ENCODE measurements around the gene TOPBP1.
"Not testable (repeated sequence)": the region's sequence is repeated elsewhere in the genome, so short reads cannot be mapped to it uniquely, and the experiment has no call there.

Gene TOPBP1

GRCh38 chr3:133673746-133674145 is 12.0 kb upstream of the TOPBP1 start:
- no peak for DNase-seq

DNA sequence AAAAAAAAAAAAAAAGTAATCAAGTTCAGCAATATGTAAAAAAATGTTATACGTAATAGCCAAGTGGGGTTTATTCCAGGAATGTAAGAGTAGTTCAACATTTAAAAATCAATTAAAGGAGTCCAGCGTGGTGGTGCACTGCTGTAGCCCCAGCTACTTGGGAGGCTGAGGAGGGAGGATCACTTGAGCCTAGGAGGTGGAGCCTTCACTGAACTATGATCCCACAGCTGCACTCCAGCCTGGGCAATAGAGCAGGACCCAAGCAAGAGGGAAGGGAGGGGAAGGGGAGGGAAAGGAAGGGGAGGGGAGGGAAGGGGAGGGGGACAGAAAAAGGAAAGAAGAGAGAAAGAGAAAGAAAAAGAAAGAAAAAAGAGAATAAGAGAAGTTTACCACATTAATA is 10.7 kb upstream of the TOPBP1 start:
- no peak for DNase-seq

GRCh38 chr3:133670525-133670995 is 8.8 kb upstream of the TOPBP1 start:
- DNase-seq, result no peak

DNA sequence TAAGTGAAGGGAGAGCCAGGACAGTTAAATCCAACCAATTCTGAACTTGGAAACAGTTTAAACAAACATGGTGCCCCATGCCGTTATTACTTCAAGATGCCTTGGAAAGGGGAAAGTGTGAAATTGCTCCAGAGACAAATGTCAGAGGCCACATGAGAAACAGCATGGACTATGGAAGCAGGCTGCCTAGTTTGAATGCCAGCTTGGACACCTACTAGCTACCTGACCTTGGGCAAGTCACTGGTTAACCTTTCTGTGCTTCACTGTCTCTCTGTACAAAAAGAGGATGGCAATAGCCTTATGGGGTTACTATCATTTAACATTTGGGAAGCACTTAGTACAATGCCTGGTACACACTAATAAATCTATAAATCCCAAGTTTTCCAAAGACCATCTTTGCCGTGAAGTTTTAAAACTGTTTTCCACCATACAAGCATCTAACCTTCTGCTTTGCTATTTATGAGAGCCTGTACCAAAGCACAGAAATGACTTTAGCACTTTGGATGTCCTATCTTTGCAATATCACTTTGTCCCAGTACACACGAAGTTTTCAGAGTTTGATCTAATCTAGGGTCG is 8.3 kb upstream of the TOPBP1 start:
- DNase-seq, result no peak

- DNase-seq, result no peak
Measured at GRCh38 chr3:133667118-133667517, 5.4 kb upstream of the TOPBP1 start.

DNA sequence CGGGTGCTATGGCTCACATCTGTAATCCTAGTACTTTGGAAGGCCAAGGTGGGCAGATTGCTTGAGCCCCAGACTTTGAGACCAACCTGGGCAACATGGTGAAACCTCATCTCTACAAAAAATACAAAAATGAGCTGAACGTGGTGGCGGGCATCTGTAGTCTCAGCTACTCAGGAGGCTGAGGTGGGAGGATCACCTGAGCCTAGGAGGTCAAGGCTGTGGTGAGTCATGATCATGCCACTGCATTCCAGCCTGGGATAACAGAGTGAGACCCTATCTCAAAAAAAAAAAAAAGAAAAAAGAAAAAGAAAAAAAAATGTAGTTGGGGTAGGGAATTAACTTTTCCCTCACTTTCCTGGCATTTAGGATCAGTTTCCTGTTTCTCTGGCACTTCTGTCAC is 3.4 kb upstream of the TOPBP1 start:
- not testable (repeated sequence) for DNase-seq

GRCh38 chr3:133663569-133664313 is 2.0 kb upstream of the TOPBP1 start:
- DNase-seq, result peak; percentile 51

DNA sequence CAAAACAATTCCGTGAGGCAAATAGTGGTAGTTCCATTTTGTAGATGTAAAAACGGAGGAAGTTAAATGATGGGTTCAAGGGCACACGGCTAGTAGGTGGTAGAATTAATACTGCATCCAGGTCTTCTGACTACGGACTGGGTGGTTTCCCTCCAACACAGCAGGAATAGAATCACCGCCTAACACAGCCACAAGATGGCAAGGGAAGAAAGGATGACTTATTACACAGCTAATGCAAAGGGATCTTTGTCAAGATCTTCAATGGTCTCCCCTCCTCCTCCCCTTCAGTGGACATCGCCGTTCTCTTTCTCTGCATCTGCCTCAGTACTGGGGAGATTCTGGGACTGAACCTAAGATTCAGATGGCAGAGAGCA is 524 bp upstream of the TOPBP1 start:
- DNase-seq, result peak; percentile 29

- DNase-seq, result no peak
Measured at GRCh38 chr3:133659806-133660205, 1.9 kb downstream of the TOPBP1 start.

GRCh38 chr3:133655731-133656515 is 5.8 kb downstream of the TOPBP1 start:
- DNase-seq, result no peak

GRCh38 chr3:133649486-133650068 is 12.2 kb downstream of the TOPBP1 start:
- no peak for DNase-seq

- DNase-seq, result peak; percentile 88
Measured at GRCh38 chr3:133644768-133645167, 17.0 kb downstream of the TOPBP1 start.

DNA sequence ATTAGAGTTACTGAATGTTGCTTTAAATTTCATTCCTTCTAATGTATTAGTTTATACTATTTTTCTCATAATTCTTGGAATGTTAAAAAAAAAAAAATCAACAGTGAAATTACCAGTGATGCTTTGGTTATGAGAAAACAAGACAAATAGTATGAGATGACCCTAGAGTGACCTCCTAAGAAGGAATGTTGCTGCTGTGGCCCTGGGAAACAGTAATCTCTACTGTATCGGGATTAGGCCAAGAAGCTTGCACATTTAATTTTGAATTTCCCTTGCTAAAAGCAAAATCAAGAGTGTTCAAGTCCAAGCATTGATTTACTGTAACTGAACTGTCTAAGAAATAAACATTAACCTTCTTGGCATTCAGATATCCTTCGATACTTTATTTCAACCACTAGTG is 18.1 kb downstream of the TOPBP1 start:
- DNase-seq, result no peak

- no peak for DNase-seq
Measured at GRCh38 chr3:133641254-133641653, 20.5 kb downstream of the TOPBP1 start.

DNA sequence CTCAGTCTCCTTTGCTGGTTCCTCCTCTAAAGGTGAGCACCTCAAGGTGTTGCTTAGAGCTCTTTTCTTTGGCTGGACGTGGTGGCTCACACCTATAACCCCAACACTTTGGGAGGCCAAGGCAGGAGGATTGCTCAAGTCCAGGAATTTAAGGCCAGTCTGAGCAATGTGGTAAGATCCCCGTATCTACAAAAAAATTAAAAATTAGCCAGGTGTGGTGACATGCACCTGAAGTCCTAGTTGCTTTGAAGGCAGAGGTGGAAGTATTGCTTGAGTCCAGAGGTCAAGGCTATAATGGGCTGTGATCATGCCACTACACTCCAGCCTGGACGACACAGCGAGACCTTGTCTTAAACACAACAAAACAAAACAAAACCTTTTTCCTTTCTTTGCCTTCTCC is 28.3 kb downstream of the TOPBP1 start:
- no peak for DNase-seq

DNA sequence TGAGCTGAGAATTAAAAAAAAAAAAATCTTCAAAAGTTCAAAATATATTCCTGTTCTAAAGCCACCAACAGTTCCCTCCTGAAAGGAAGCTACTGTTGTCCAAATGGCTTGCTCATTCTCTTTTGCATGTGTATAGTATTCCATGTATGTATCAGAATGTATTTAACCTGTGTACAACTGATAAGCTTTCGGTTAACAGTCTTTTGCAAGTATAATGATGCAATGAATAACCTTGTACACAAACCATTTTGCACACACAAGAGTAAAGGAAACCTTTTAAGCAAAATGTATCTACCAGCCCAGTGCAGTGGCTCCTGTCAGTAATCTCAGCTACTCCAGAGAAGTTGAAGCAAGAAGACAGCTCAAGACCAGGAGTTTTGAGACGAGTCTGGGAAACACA is 32.6 kb downstream of the TOPBP1 start:
- DNase-seq, result no peak

DNA sequence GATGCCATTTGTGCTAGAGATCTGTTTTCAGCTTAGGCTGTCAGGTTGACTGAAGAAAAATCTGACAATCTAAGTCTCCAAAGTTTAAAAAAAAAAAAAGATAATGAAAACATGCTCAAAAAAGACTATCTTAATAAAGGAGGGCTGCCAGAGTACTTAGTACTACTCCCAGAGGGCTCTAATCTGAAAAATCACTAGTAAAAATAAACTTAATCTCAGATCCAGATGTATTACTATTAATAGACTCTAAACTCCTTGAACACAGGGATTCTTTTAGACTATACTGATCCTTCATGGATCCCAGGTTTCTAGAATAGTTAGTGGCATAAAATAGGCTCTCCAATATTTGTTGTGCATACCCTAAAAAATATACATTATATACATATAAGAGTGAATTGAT is 34.0 kb downstream of the TOPBP1 start:
- DNase-seq, result no peak

- no peak for DNase-seq
Measured at GRCh38 chr3:133620066-133620784, 41.5 kb downstream of the TOPBP1 start.

DNA sequence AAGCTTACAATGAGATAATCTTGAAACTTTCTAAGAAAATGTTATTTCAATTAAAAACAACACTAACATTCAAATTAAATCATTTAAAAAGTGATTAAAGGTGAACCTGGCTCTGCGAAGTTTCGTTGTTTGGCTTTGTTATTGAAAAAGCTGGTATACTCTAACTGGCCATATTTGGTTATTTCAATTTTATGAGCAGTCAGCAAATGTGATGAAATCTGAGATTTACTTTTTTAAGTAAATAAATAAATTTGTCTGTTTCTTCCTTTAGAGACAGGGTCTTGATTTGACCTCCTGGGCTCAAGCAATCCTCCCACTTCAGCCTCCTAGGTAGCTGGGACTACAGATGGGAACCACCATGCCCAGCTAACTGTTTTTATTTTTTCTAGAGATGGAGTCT is 50.2 kb downstream of the TOPBP1 start:
- no peak for DNase-seq

DNA sequence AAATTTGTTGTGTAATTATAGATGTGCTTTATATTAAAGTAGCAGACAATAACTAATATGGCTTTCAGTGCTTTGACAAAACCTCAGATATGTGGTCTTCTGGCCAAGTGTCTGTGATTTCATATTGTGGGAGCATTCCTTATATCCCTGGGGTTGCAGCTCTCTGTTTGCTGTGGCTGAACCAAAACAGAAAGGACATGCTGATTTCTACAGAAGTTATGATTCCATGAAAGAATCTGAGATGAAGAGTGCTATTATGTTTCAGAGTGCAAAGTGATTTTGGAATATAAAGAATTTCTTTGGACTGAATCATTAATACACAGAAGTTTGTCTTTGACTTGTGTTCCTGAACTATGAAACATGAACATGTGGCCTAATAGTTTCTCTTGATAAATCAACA is 51.7 kb downstream of the TOPBP1 start:
- DNase-seq, result peak; percentile 41

- DNase-seq, result no peak
Measured at GRCh38 chr3:133608388-133608787, 53.4 kb downstream of the TOPBP1 start.

DNA sequence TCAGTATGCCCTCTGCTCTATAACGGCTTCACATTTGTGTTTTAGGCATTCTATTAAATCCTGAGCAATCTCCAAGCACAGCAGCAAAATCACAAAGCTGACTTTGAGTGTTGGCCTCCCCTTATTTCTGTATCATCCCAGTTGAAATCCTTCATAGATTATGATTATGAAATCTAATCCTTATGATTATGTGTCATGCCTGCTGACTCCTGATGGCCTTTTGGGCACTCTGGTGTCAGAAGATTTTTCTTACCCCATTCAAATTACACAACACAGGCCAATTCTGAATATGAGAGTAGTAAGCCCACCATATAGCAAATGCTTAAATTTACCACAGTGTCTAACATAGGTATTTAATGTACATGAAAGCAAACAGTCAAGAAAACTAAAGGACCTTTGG is 53.9 kb downstream of the TOPBP1 start:
- DNase-seq, result no peak

- no peak for DNase-seq
Measured at GRCh38 chr3:133606902-133607301, 54.8 kb downstream of the TOPBP1 start.
